Fibroblast of the aortic adventitia (primary cell): ENCODE results near the gene TRO. TPM values are rescaled to one million over a fixed set of nuclear protein-coding genes. Genes with fewer than 3 reads are reported as not detected.

Source experiments
- DNase-seq: peaks from one replicate; pipeline ENCODE4 v3.0.0-alpha.2; 2010; ENCODE audit warnings: low read depth
- H3K4me3 ChIP-seq: 2 replicates; pipeline ENCODE4 v1.5.1; 2011; ENCODE audit warnings: low read depth, mild to moderate bottlenecking, control low read depth, low read length, moderate library complexity
- total RNA-seq: library from RNA; depleted of rRNA; stranded (reverse); fragments of >200 nt; gene quantifications from 2 replicates; pipeline ENCODE4 v1.2.3, GENCODE V29; 2012; ENCODE audit warnings: low replicate concordance
- TF ChIP-seq, protein P1 (sequence below): IDR thresholded peaks from 2 replicates; pipeline ENCODE4 v1.5.1; 2011; ENCODE audit warnings: mild to moderate bottlenecking, low read length, control low read depth, inconsistent platforms; ENCODE audit not compliant: insufficient read depth

Gene TRO
- total RNA-seq, 1 donor, result 13.1 TPM

GRCh38 chrX:54921427-54922021 lies 900 bp downstream of the TRO start:
- H3K4me3 ChIP-seq, result peak overlapping the region; percentile 72
- peak; percentile 77 for DNase-seq
- TF ChIP-seq, protein P1, sequence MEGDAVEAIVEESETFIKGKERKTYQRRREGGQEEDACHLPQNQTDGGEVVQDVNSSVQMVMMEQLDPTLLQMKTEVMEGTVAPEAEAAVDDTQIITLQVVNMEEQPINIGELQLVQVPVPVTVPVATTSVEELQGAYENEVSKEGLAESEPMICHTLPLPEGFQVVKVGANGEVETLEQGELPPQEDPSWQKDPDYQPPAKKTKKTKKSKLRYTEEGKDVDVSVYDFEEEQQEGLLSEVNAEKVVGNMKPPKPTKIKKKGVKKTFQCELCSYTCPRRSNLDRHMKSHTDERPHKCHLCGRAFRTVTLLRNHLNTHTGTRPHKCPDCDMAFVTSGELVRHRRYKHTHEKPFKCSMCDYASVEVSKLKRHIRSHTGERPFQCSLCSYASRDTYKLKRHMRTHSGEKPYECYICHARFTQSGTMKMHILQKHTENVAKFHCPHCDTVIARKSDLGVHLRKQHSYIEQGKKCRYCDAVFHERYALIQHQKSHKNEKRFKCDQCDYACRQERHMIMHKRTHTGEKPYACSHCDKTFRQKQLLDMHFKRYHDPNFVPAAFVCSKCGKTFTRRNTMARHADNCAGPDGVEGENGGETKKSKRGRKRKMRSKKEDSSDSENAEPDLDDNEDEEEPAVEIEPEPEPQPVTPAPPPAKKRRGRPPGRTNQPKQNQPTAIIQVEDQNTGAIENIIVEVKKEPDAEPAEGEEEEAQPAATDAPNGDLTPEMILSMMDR, result no peak

- no peak for DNase-seq
- TF ChIP-seq, protein P1, result no peak
- no peak overlapping the region for H3K4me3 ChIP-seq
Measured at GRCh38 chrX:54922547-54922946, 1.9 kb downstream of the TRO start.

- H3K4me3 ChIP-seq, result no peak overlapping the region
- TF ChIP-seq, protein P1, result no peak
- DNase-seq, result no peak
Measured at GRCh38 chrX:54923376-54923775, 2.8 kb downstream of the TRO start.

DNA sequence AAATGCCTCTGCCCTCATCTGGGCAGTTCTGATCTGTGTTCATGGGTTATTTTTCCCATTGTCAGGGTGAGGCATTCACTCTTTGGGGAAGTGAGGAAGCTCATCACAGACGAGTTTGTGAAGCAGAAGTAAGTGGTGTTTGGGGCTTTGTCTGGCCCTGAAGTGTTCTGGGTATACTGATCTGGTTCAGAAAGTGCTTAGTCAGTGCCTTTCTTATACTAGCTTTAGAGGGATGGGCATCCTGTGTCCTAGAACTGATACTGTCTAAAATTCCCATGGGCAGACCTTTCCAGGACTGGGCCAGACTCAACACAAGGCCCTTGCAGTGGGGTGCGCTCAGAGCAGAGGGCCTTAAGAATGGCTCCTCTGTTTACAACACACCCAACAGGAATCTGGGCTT lies 6.4 kb downstream of the TRO start:
- TF ChIP-seq, protein P1, result no peak
- no peak overlapping the region for H3K4me3 ChIP-seq
- DNase-seq, result no peak

- TF ChIP-seq, protein P1, result no peak
- no peak for DNase-seq
- no peak overlapping the region for H3K4me3 ChIP-seq
Measured at GRCh38 chrX:54928876-54929275, 8.3 kb downstream of the TRO start.

DNA sequence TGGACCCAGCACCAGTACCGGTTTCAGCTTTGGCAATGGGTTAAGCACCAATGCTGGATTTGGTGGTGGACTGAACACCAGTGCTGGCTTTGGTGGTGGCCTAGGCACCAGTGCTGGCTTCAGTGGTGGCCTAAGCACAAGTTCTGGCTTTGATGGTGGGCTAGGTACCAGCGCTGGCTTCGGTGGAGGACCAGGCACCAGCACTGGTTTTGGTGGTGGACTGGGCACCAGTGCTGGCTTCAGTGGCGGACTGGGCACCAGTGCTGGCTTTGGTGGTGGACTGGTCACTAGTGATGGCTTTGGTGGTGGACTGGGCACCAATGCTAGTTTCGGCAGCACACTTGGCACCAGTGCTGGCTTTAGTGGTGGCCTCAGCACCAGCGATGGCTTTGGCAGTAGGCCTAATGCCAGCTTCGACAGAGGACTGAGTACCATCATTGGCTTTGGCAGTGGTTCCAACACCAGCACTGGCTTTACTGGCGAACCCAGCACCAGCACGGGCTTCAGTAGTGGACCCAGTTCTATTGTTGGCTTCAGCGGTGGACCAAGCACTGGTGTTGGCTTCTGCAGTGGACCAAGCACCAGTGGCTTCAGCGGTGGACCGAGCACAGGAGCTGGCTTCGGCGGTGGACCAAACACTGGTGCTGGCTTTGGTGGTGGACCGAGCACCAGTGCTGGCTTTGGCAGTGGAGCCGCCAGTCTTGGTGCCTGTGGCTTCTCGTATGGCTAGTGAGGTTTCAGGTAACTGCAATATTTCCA lies 9.8 kb downstream of the TRO start:
- no peak overlapping the region for H3K4me3 ChIP-seq
- DNase-seq, result no peak
- TF ChIP-seq, protein P1, result no peak
